GM23338 (cell line): ENCODE data around the gene ACOD1. TPM values are rescaled to one million over a fixed set of nuclear protein-coding genes. Genes with fewer than 3 reads are reported as not detected.

Source experiments
- ATAC-seq: fragments of 200-7000 bp; cut with Tn5 transposase; 3 replicates; pipeline ENCODE4 v1.9.1; 2020
- DNase-seq: peaks from one replicate; pipeline ENCODE4 v3.0.0-alpha.2; 2015; ENCODE audit warnings: low spot score
- H2AFZ ChIP-seq: fragments of 200-600 bp; sonication (generic); 2 replicates; pipeline ENCODE4 v1.8.0; 2016; ENCODE audit warnings: antibody characterized with exemption, mild to moderate bottlenecking, moderate library complexity
- H3F3A ChIP-seq: fragments of 200-600 bp; sonication (generic); replicated peaks from 2 replicates; pipeline ENCODE4 v1.8.0; 2017; ENCODE audit warnings: antibody characterized with exemption, mixed run types, low read depth
- H3K27ac ChIP-seq: fragments of 200-600 bp; sonication (generic); 2 replicates; pipeline ENCODE4 v1.6.1; 2016; ENCODE audit warnings: low read depth
- H3K27me3 ChIP-seq: fragments of 200-600 bp; sonication (generic); 2 replicates; pipeline ENCODE4 v1.8.0; 2016; ENCODE audit warnings: mild to moderate bottlenecking, mixed run types, moderate library complexity; ENCODE audit not compliant: insufficient read depth
- H3K36me3 ChIP-seq: fragments of 200-600 bp; sonication (generic); 2 replicates; pipeline ENCODE4 v1.8.0; 2016; ENCODE audit warnings: mild to moderate bottlenecking; ENCODE audit not compliant: insufficient read depth
- H3K4me1 ChIP-seq: fragments of 200-600 bp; sonication (generic); 2 replicates; pipeline ENCODE4 v1.8.0; 2016; ENCODE audit warnings: mild to moderate bottlenecking, moderate library complexity; ENCODE audit not compliant: insufficient read depth
- H3K4me2 ChIP-seq: fragments of 200-600 bp; sonication (generic); 2 replicates; pipeline ENCODE4 v1.7.1; 2017; ENCODE audit warnings: mixed run types
- H3K4me3 ChIP-seq: fragments of 200-600 bp; sonication (generic); 2 replicates; pipeline ENCODE4 v1.6.1; 2016; ENCODE audit warnings: mixed run types
- H3K79me2 ChIP-seq: fragments of 200-600 bp; sonication (generic); replicated peaks from 2 replicates; pipeline ENCODE4 v1.8.0; 2017; ENCODE audit warnings: mild to moderate bottlenecking; ENCODE audit not compliant: insufficient read depth
- H3K9me2 ChIP-seq: fragments of 200-600 bp; sonication (generic); 2 replicates; pipeline ENCODE4 v1.8.0; 2017; ENCODE audit not compliant: insufficient read depth
- H4K20me1 ChIP-seq: fragments of 200-600 bp; sonication (generic); replicated peaks from 2 replicates; pipeline ENCODE4 v1.8.0; 2017; ENCODE audit warnings: mild to moderate bottlenecking; ENCODE audit not compliant: insufficient read depth
- H3K27ac Mint-ChIP-seq: 2 replicates; pipeline ENCODE4 v1.8.0; 2020; ENCODE audit warnings: inconsistent platforms, mild to moderate bottlenecking, moderate library complexity, mixed read lengths
- H3K27me3 Mint-ChIP-seq: 3 replicates; pipeline ENCODE4 v1.8.0; 2022; ENCODE audit warnings: low read depth, mild to moderate bottlenecking, moderate library complexity, mixed read lengths, inconsistent platforms; ENCODE audit not compliant: insufficient read depth, poor library complexity
- H3K36me3 Mint-ChIP-seq: 3 replicates; pipeline ENCODE4 v1.8.0; 2021; ENCODE audit warnings: low read depth, mild to moderate bottlenecking, inconsistent platforms, moderate library complexity, mixed read lengths
- H3K4me1 Mint-ChIP-seq: 3 replicates; pipeline ENCODE4 v1.8.0; 2020; ENCODE audit warnings: mild to moderate bottlenecking, inconsistent platforms, mixed read lengths
- H3K4me3 Mint-ChIP-seq: 3 replicates; pipeline ENCODE4 v1.8.0; 2021; ENCODE audit warnings: moderate library complexity, mild to moderate bottlenecking, inconsistent platforms, mixed read lengths
- H3K9me3 Mint-ChIP-seq: 3 replicates; pipeline ENCODE4 v1.8.0; 2020; ENCODE audit warnings: moderate library complexity, mild to moderate bottlenecking, inconsistent platforms, mixed read lengths
- CREB1 ChIP-seq: fragments of 250-450 bp; sonication (Bioruptor Pico); IDR thresholded peaks from 2 replicates; pipeline ENCODE4 v1.5.0; 2020; ENCODE audit warnings: low read depth, mild to moderate bottlenecking, moderate library complexity
- EZH2 ChIP-seq: fragments of 200-600 bp; sonication (generic); IDR thresholded peaks from one replicate; pipeline ENCODE4 v1.8.0; 2017; ENCODE audit warnings: antibody characterized with exemption, mild to moderate bottlenecking, low read depth; ENCODE audit not compliant: unreplicated experiment
- EZH2phosphoT487 ChIP-seq: fragments of 200-600 bp; sonication (generic); IDR thresholded peaks from one replicate; pipeline ENCODE4 v1.8.1; 2018; ENCODE audit warnings: antibody characterized with exemption; ENCODE audit not compliant: unreplicated experiment
- JUNB ChIP-seq: IDR thresholded peaks from one replicate; pipeline ENCODE4 v1.6.1; 2016; ENCODE audit warnings: antibody characterized with exemption; ENCODE audit not compliant: unreplicated experiment
- NANOG ChIP-seq: IDR thresholded peaks from 2 replicates; pipeline ENCODE4 v1.6.1; 2016; ENCODE audit warnings: antibody characterized with exemption, borderline replicate concordance
- STAT1 ChIP-seq: IDR thresholded peaks from one replicate; pipeline ENCODE4 v1.6.1; 2016; ENCODE audit warnings: antibody characterized with exemption; ENCODE audit not compliant: unreplicated experiment
- ZNF331 ChIP-seq: fragments of 250-450 bp; sonication (Bioruptor Pico); IDR thresholded peaks from 2 replicates; pipeline ENCODE4 v1.5.0; 2020; ENCODE audit warnings: low read depth, mild to moderate bottlenecking, moderate library complexity
- polyA plus RNA-seq: library from polyadenylated mRNA; unstranded; fragments of >200 nt; fragmentation: Nextera tagmentation; extraction: Ambion mirVana; gene quantifications from 2 replicates; pipeline ENCODE4 v1.2.1, GENCODE V29; 2016
- total RNA-seq: library from RNA; depleted of rRNA; stranded (reverse); fragments of >200 nt; shearing (Covaris generic); gene quantifications from 2 replicates; pipeline ENCODE4 v1.2.3, GENCODE V29; 2014
- TF ChIP-seq, protein P1 (sequence below): IDR thresholded peaks from 2 replicates; pipeline ENCODE4 v1.6.1; 2016; ENCODE audit warnings: antibody characterized with exemption
- TF ChIP-seq, protein P2 (sequence below): fragments of 250-450 bp; sonication (Bioruptor Pico); IDR thresholded peaks from 2 replicates; pipeline ENCODE4 v1.5.0; 2020; ENCODE audit warnings: mild to moderate bottlenecking, moderate library complexity
- TF ChIP-seq, protein P3 (sequence below), 2 experiments: fragments of 200-600 bp in 1 of 2; sonication (generic) in 1 of 2; conservative IDR thresholded peaks; 2 replicates each; pipeline versions ENCODE4 v1.5.1 to v1.6.1; 2016 to 2017; ENCODE audit warnings: antibody characterized with exemption in 2 of 2, low read depth in 2 of 2, mild to moderate bottlenecking in 2 of 2, moderate library complexity in 1 of 2

Gene ACOD1
- total and polyA plus RNA-seq, 2 experiments from 2014 or later, result not detected

DNA sequence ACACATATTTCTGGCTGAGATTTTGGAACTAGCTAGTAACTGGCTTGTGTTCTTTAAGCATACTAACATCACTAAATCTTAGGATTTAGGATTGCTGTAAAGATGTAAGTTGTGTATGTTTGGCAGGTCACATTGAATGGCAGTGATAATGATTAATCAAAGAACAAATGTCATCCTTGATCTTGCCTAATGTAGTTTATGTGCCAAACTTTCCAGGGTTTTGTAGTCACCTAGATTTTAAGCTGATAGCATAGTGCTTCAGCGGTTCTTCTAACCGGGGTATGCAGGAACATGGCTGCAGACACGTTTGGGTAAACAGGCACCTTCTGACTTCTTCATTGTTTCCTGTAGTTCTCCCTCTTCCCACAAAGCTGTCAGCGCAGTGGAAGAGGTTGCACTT lies 53.2 kb downstream of the ACOD1 start:
- no peaks in the 10 kb centered on the region for H3F3A ChIP-seq
- H3K27me3 ChIP-seq, result no peaks in the 10 kb centered on the region
- H4K20me1 ChIP-seq, result no peaks in the 10 kb centered on the region; the same call in 1 of the 2 replicates
- Mint-ChIP-seq H3K4me1 (peaks cover 3% of the 10 kb centered on the region; the same call in 1 of the 3 replicates), H3K27me3 (no peaks in the 10 kb centered on the region), H3K27ac (no peak overlapping the region), H3K9me3 (no peaks in the 10 kb centered on the region), H3K4me3 (no peak overlapping the region), H3K36me3 (peaks cover 27% of the 10 kb centered on the region; the same call in 2 of the 3 replicates)
- H3K36me3 ChIP-seq, result peaks cover 3% of the 10 kb centered on the region; the same call in 1 of the 2 replicates
- ATAC-seq (no peak), DNase-seq (no peak)
- TF ChIP-seq CREB1 (no peak), JUNB (no peak), NANOG (no peak), EZH2phosphoT487 (no peak), EZH2 (no peak), ZNF331 (CRISPR knock-in tag) (no peak), STAT1 (no peak)
- TF ChIP-seq, protein P1, sequence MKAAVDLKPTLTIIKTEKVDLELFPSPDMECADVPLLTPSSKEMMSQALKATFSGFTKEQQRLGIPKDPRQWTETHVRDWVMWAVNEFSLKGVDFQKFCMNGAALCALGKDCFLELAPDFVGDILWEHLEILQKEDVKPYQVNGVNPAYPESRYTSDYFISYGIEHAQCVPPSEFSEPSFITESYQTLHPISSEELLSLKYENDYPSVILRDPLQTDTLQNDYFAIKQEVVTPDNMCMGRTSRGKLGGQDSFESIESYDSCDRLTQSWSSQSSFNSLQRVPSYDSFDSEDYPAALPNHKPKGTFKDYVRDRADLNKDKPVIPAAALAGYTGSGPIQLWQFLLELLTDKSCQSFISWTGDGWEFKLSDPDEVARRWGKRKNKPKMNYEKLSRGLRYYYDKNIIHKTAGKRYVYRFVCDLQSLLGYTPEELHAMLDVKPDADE, result no peak
- TF ChIP-seq, protein P2, sequence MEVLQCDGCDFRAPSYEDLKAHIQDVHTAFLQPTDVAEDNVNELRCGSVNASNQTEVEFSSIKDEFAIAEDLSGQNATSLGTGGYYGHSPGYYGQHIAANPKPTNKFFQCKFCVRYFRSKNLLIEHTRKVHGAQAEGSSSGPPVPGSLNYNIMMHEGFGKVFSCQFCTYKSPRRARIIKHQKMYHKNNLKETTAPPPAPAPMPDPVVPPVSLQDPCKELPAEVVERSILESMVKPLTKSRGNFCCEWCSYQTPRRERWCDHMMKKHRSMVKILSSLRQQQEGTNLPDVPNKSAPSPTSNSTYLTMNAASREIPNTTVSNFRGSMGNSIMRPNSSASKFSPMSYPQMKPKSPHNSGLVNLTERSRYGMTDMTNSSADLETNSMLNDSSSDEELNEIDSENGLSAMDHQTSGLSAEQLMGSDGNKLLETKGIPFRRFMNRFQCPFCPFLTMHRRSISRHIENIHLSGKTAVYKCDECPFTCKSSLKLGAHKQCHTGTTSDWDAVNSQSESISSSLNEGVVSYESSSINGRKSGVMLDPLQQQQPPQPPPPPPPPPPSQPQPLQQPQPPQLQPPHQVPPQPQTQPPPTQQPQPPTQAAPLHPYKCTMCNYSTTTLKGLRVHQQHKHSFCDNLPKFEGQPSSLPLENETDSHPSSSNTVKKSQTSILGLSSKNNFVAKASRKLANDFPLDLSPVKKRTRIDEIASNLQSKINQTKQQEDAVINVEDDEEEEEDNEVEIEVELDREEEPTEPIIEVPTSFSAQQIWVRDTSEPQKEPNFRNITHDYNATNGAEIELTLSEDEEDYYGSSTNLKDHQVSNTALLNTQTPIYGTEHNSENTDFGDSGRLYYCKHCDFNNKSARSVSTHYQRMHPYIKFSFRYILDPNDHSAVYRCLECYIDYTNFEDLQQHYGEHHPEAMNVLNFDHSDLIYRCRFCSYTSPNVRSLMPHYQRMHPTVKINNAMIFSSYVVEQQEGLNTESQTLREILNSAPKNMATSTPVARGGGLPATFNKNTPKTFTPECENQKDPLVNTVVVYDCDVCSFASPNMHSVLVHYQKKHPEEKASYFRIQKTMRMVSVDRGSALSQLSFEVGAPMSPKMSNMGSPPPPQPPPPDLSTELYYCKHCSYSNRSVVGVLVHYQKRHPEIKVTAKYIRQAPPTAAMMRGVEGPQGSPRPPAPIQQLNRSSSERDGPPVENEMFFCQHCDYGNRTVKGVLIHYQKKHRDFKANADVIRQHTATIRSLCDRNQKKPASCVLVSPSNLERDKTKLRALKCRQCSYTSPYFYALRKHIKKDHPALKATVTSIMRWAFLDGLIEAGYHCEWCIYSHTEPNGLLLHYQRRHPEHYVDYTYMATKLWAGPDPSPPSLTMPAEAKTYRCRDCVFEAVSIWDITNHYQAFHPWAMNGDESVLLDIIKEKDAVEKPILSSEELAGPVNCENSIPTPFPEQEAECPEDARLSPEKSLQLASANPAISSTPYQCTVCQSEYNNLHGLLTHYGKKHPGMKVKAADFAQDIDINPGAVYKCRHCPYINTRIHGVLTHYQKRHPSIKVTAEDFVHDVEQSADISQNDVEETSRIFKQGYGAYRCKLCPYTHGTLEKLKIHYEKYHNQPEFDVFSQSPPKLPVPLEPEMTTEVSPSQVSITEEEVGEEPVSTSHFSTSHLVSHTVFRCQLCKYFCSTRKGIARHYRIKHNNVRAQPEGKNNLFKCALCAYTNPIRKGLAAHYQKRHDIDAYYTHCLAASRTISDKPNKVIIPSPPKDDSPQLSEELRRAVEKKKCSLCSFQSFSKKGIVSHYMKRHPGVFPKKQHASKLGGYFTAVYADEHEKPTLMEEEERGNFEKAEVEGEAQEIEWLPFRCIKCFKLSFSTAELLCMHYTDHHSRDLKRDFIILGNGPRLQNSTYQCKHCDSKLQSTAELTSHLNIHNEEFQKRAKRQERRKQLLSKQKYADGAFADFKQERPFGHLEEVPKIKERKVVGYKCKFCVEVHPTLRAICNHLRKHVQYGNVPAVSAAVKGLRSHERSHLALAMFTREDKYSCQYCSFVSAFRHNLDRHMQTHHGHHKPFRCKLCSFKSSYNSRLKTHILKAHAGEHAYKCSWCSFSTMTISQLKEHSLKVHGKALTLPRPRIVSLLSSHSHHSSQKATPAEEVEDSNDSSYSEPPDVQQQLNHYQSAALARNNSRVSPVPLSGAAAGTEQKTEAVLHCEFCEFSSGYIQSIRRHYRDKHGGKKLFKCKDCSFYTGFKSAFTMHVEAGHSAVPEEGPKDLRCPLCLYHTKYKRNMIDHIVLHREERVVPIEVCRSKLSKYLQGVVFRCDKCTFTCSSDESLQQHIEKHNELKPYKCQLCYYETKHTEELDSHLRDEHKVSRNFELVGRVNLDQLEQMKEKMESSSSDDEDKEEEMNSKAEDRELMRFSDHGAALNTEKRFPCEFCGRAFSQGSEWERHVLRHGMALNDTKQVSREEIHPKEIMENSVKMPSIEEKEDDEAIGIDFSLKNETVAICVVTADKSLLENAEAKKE (CRISPR knock-in tag), result no peak
- TF ChIP-seq, protein P3, sequence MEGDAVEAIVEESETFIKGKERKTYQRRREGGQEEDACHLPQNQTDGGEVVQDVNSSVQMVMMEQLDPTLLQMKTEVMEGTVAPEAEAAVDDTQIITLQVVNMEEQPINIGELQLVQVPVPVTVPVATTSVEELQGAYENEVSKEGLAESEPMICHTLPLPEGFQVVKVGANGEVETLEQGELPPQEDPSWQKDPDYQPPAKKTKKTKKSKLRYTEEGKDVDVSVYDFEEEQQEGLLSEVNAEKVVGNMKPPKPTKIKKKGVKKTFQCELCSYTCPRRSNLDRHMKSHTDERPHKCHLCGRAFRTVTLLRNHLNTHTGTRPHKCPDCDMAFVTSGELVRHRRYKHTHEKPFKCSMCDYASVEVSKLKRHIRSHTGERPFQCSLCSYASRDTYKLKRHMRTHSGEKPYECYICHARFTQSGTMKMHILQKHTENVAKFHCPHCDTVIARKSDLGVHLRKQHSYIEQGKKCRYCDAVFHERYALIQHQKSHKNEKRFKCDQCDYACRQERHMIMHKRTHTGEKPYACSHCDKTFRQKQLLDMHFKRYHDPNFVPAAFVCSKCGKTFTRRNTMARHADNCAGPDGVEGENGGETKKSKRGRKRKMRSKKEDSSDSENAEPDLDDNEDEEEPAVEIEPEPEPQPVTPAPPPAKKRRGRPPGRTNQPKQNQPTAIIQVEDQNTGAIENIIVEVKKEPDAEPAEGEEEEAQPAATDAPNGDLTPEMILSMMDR (conservative IDR thresholded peaks at IDR 0.05; ENCODE audit: low read depth in 2 of 2), result no peak
- H3K27ac ChIP-seq, result 0 out of 2 replicates have a peak overlapping the region, but pooled peaks have one; percentile 16
- no peak overlapping the region for H3K4me2 ChIP-seq
- H3K79me2 ChIP-seq, result peaks cover 6% of the 10 kb centered on the region; the same call in 1 of the 2 replicates
- H2AFZ ChIP-seq, result no peak overlapping the region
- no peaks in the 10 kb centered on the region for H3K4me1 ChIP-seq
- H3K9me2 ChIP-seq, result no peaks in the 10 kb centered on the region
- no peak overlapping the region for H3K4me3 ChIP-seq
